KMS-11 (cell line): ENCODE measurements around the gene RYR2.

Source experiments
- H2AFZ ChIP-seq: fragments of 200-600 bp; sonication (generic); 2 replicates; pipeline ENCODE4 v1.6.1; 2016; ENCODE audit warnings: antibody characterized with exemption, mixed run types, low read depth
- H3K27ac ChIP-seq: fragments of 200-600 bp; sonication (generic); 2 replicates; pipeline ENCODE4 v1.6.1; 2016; ENCODE audit warnings: mild to moderate bottlenecking, mixed run types
- H3K27me3 ChIP-seq: fragments of 200-600 bp; sonication (generic); 2 replicates; pipeline ENCODE4 v1.6.1; 2017; ENCODE audit warnings: mild to moderate bottlenecking, low read depth, mixed run types, moderate library complexity; ENCODE audit not compliant: insufficient read depth
- H3K36me3 ChIP-seq: fragments of 200-600 bp; sonication (generic); 2 replicates; pipeline ENCODE4 v1.6.1; 2017; ENCODE audit warnings: mild to moderate bottlenecking, mixed run types; ENCODE audit not compliant: insufficient read depth
- H3K4me1 ChIP-seq: fragments of 200-600 bp; sonication (generic); 2 replicates; pipeline ENCODE4 v1.6.1; 2016; ENCODE audit warnings: mild to moderate bottlenecking, low read depth, mixed run types; ENCODE audit not compliant: poor library complexity, severe bottlenecking
- H3K4me2 ChIP-seq: fragments of 200-600 bp; sonication (generic); 2 replicates; pipeline ENCODE4 v1.7.0; 2016; ENCODE audit warnings: mild to moderate bottlenecking, mixed run types
- H3K4me3 ChIP-seq: fragments of 200-600 bp; sonication (generic); IDR thresholded peaks from 2 replicates; pipeline ENCODE4 v1.6.1; 2017; ENCODE audit warnings: low read depth, low read length, mixed read lengths; ENCODE audit not compliant: insufficient read depth
- H3K79me2 ChIP-seq: fragments of 200-600 bp; sonication (generic); 2 replicates; pipeline ENCODE4 v1.6.1; 2016; ENCODE audit warnings: low read depth, mixed run types; ENCODE audit not compliant: insufficient read depth
- H3K9ac ChIP-seq: fragments of 200-600 bp; sonication (generic); 2 replicates; pipeline ENCODE4 v1.6.1; 2016; ENCODE audit warnings: mild to moderate bottlenecking, mixed run types
- H4K20me1 ChIP-seq: fragments of 200-600 bp; sonication (generic); 2 replicates; pipeline ENCODE4 v1.6.1; 2016; ENCODE audit warnings: mild to moderate bottlenecking, mixed run types; ENCODE audit not compliant: insufficient read depth
- CTCF ChIP-seq: fragments of 200-600 bp; sonication (generic); conservative IDR thresholded peaks from 2 replicates; pipeline ENCODE4 v1.6.1; 2017; ENCODE audit warnings: low read depth, mild to moderate bottlenecking, antibody characterized with exemption, low read length, moderate library complexity, mixed read lengths

The RYR2 gene

GRCh38 chr1:237226177-237226944 lies 184.4 kb downstream of the RYR2 start:
- H3K4me1 ChIP-seq = no peaks in the 10 kb centered on the region
- no peak overlapping the region for H2AFZ ChIP-seq
- no peak overlapping the region for H3K27ac ChIP-seq
- H3K9ac ChIP-seq = no peak overlapping the region
- no peak overlapping the region for H3K4me3 ChIP-seq
- H3K79me2 ChIP-seq = no peaks in the 10 kb centered on the region
- no peak overlapping the region for H3K4me2 ChIP-seq
- TF ChIP-seq CTCF = no peak
- H3K36me3 ChIP-seq = no peaks in the 10 kb centered on the region
- no peaks in the 10 kb centered on the region for H4K20me1 ChIP-seq
- H3K27me3 ChIP-seq = no peaks in the 10 kb centered on the region

- Histone ChIP-seq H3K27ac (no peak overlapping the region), H3K4me3 (no peak overlapping the region), H3K4me2 (no peak overlapping the region), H3K36me3 (no peaks in the 10 kb centered on the region), H2AFZ (no peak overlapping the region), H3K9ac (no peak overlapping the region), H3K4me1 (no peaks in the 10 kb centered on the region), H3K27me3 (no peaks in the 10 kb centered on the region), H3K79me2 (no peaks in the 10 kb centered on the region), H4K20me1 (no peaks in the 10 kb centered on the region)
- no peak for TF ChIP-seq CTCF
Observed at GRCh38 chr1:237227476-237227875, 185.5 kb downstream of the RYR2 start.

GRCh38 chr1:237228421-237228820 lies 186.4 kb downstream of the RYR2 start:
- Histone ChIP-seq H3K36me3 (no peaks in the 10 kb centered on the region), H3K4me1 (no peaks in the 10 kb centered on the region), H4K20me1 (no peaks in the 10 kb centered on the region), H3K4me3 (no peak overlapping the region), H3K27me3 (no peaks in the 10 kb centered on the region), H3K4me2 (no peak overlapping the region), H3K27ac (no peak overlapping the region), H3K79me2 (no peaks in the 10 kb centered on the region), H3K9ac (no peak overlapping the region), H2AFZ (no peak overlapping the region)
- TF ChIP-seq CTCF = no peak

- H3K27ac ChIP-seq = no peak overlapping the region
- no peak overlapping the region for H2AFZ ChIP-seq
- no peak overlapping the region for H3K4me3 ChIP-seq
- no peaks in the 10 kb centered on the region for H3K36me3 ChIP-seq
- no peak overlapping the region for H3K4me2 ChIP-seq
- TF ChIP-seq CTCF = no peak
- no peaks in the 10 kb centered on the region for H4K20me1 ChIP-seq
- no peaks in the 10 kb centered on the region for H3K4me1 ChIP-seq
- no peak overlapping the region for H3K9ac ChIP-seq
- no peaks in the 10 kb centered on the region for H3K27me3 ChIP-seq
- no peaks in the 10 kb centered on the region for H3K79me2 ChIP-seq
Observed at GRCh38 chr1:237229333-237229732, 187.3 kb downstream of the RYR2 start.
